GM21367 (cell line): Measurements from ENCODE around the gene MYCN.

Source experiments
- ATAC-seq: cut with Tn5 transposase; IDR thresholded peaks from one replicate; pipeline ENCODE4 v1.9.1; 2021; ENCODE audit not compliant: unreplicated experiment

The MYCN gene

GRCh38 chr2:15974565-15975260 is 34.4 kb downstream of the MYCN start:
- no peak for ATAC-seq

- ATAC-seq: no peak
Observed at GRCh38 chr2:15975261-15975600, 34.9 kb downstream of the MYCN start.

- no peak for ATAC-seq
Observed at GRCh38 chr2:15975676-15976075, 35.3 kb downstream of the MYCN start.

GRCh38 chr2:15976354-15976753 is 36.0 kb downstream of the MYCN start:
- no peak for ATAC-seq

GRCh38 chr2:15979051-15979758 is 38.9 kb downstream of the MYCN start:
- no peak for ATAC-seq

GRCh38 chr2:15979759-15980604 is 39.6 kb downstream of the MYCN start:
- ATAC-seq: no peak

- no peak for ATAC-seq
Observed at GRCh38 chr2:15980605-15981098, 40.3 kb downstream of the MYCN start.

GRCh38 chr2:15981646-15982045 is 41.3 kb downstream of the MYCN start:
- ATAC-seq: no peak

- no peak for ATAC-seq
Observed at GRCh38 chr2:15982285-15983044, 42.1 kb downstream of the MYCN start.

GRCh38 chr2:15983496-15983895 is 43.1 kb downstream of the MYCN start:
- no peak for ATAC-seq

- ATAC-seq: no peak
Observed at GRCh38 chr2:15984368-15985255, 44.3 kb downstream of the MYCN start.

- ATAC-seq: no peak
Observed at GRCh38 chr2:15985531-15985930, 45.2 kb downstream of the MYCN start.

GRCh38 chr2:15986068-15986560 is 45.8 kb downstream of the MYCN start:
- no peak for ATAC-seq

GRCh38 chr2:15986644-15987043 is 46.3 kb downstream of the MYCN start:
- ATAC-seq: no peak

- no peak for ATAC-seq
Observed at GRCh38 chr2:15988733-15989132, 48.4 kb downstream of the MYCN start.

GRCh38 chr2:15989559-15989958 is 49.2 kb downstream of the MYCN start:
- ATAC-seq: no peak

- ATAC-seq: no peak
Observed at GRCh38 chr2:15990151-15991101, 50.1 kb downstream of the MYCN start.

- no peak for ATAC-seq
Observed at GRCh38 chr2:15991231-15991630, 50.9 kb downstream of the MYCN start.
